GM12878 (cell line): ENCODE results near the gene SNCA.

Experiments used
- POLR2AphosphoS2 ChIP-seq: IDR thresholded peaks from 2 replicates; pipeline ENCODE4 v1.6.1; 2011; ENCODE audit warnings: low read depth, mild to moderate bottlenecking, low read length, improper control_type of control experiment, moderate library complexity
- POLR2AphosphoS5 ChIP-seq: IDR thresholded peaks from 2 replicates; pipeline ENCODE4 v1.6.1; 2011; ENCODE audit warnings: mild to moderate bottlenecking, low read length, inconsistent platforms
- TF ChIP-seq, protein P1 (sequence below), 3 experiments: IDR thresholded peaks in 2 of 3; conservative IDR thresholded peaks in 1 of 3; 2 replicates each; pipeline ENCODE4 v1.5.1; 2011; ENCODE audit warnings: low read depth in 3 of 3, low read length in 3 of 3, mild to moderate bottlenecking in 3 of 3, control low read depth in 2 of 3, moderate library complexity in 2 of 3, inconsistent platforms in 1 of 3, mixed read lengths in 1 of 3; ENCODE audit not compliant: control insufficient read depth in 2 of 3, insufficient read depth in 1 of 3; ENCODE audit errors: extremely low read depth in 1 of 3

- TF ChIP-seq POLR2AphosphoS5 (no peak), POLR2AphosphoS2 (no peak)
- TF ChIP-seq, protein P1, sequence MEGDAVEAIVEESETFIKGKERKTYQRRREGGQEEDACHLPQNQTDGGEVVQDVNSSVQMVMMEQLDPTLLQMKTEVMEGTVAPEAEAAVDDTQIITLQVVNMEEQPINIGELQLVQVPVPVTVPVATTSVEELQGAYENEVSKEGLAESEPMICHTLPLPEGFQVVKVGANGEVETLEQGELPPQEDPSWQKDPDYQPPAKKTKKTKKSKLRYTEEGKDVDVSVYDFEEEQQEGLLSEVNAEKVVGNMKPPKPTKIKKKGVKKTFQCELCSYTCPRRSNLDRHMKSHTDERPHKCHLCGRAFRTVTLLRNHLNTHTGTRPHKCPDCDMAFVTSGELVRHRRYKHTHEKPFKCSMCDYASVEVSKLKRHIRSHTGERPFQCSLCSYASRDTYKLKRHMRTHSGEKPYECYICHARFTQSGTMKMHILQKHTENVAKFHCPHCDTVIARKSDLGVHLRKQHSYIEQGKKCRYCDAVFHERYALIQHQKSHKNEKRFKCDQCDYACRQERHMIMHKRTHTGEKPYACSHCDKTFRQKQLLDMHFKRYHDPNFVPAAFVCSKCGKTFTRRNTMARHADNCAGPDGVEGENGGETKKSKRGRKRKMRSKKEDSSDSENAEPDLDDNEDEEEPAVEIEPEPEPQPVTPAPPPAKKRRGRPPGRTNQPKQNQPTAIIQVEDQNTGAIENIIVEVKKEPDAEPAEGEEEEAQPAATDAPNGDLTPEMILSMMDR (IDR thresholded peaks at IDR 0.05 in 2 of 3, conservative IDR thresholded peaks at IDR 0.05 in 1 of 3; ENCODE audit: control insufficient read depth in 2 of 3, extremely low read depth in 1 of 3, insufficient read depth in 1 of 3, low read depth in 3 of 3, low read length in 3 of 3) = no peak
These were observed 79.7 kb downstream of the SNCA start for GRCh38 chr4:89757154-89757719.
